Left ventricle myocardium superior (tissue), 1 donor: ENCODE measurements around the gene SSR4. TPM values are rescaled to one million over a fixed set of nuclear protein-coding genes. Genes with fewer than 3 reads are reported as not detected.

Experiments
- ATAC-seq: fragments of 200-7000 bp; cut with Tn5 transposase; one replicate; pipeline ENCODE4 v1.9.1; 2020; ENCODE audit warnings: mild to moderate bottlenecking, moderate library complexity
- DNase-seq: peaks from one replicate; pipeline ENCODE4 v3.0.0-alpha.2; 2020
- intact Hi-C: fragments of 100-400 bp; cut with micrococcal nuclease; formaldehyde crosslinking; loops from one replicate; pipeline ENCODE4 v1.11.0; 2022
- total RNA-seq: library from RNA; stranded (reverse); fragmentation: NEBNext Ultra II Directional; extraction: Animal tissue kit (Norgen Biotek cat#: 25700); gene quantifications from one replicate; pipeline ENCODE4 v1.2.1, GENCODE V29; 2021
- donor health status: DM: no; HTN: yes; CAD: no; lungs with severe emphysema.

Gene SSR4
- total RNA-seq, 1 donor from 2014 or later = 145 TPM

- ATAC-seq (no peak), DNase-seq (no peak)
- intact Hi-C loops = no loop called here
These were observed 26.1 kb downstream of the SSR4 start for GRCh38 chrX:153820601-153821000.

GRCh38 chrX:153821066-153821465 lies 26.6 kb downstream of the SSR4 start:
- DNase-seq (no peak), ATAC-seq (no peak)
- intact Hi-C loops = no loop called here

- DNase-seq = no peak
- intact Hi-C loops = no loop called here
- ATAC-seq = no peak
These were observed 29.9 kb downstream of the SSR4 start for GRCh38 chrX:153824348-153824747.

- ATAC-seq (no peak), DNase-seq (no peak)
- intact Hi-C loops = no loop called here
These were observed 30.6 kb downstream of the SSR4 start for GRCh38 chrX:153825042-153825441.

GRCh38 chrX:153827016-153827415 lies 32.5 kb downstream of the SSR4 start:
- intact Hi-C loops = no loop called here
- DNase-seq = no peak
- no peak for ATAC-seq

- no peak for DNase-seq
- no peak for ATAC-seq
- intact Hi-C loops = no loop called here
These were observed 33.4 kb downstream of the SSR4 start for GRCh38 chrX:153827903-153828302.

GRCh38 chrX:153828308-153828707 lies 33.8 kb downstream of the SSR4 start:
- no peak for ATAC-seq
- intact Hi-C loops = no loop called here
- DNase-seq = no peak

GRCh38 chrX:153828723-153829548 lies 34.5 kb downstream of the SSR4 start:
- DNase-seq (no peak), ATAC-seq (peak; percentile 40)
- intact Hi-C loops = no loop called here

GRCh38 chrX:153829549-153829798 lies 35.0 kb downstream of the SSR4 start:
- ATAC-seq = peak; percentile 20
- intact Hi-C loops = no loop called here

GRCh38 chrX:153829799-153830639 lies 35.6 kb downstream of the SSR4 start, which contains the start of gene PDZD4:
Gene PDZD4, minus strand, starts transcription at chrX:153830544. Its CDS starts 246 bp downstream, at chrX:153830298.
- peak; percentile 21 for ATAC-seq

More at GRCh38 chrX:153829549-153829798, 35.0 kb downstream of the SSR4 start:
- no peak for DNase-seq

GRCh38 chrX:153830640-153831428 lies 36.4 kb downstream of the SSR4 start:
- DNase-seq (no peak), ATAC-seq (no peak)
- intact Hi-C loops = no loop called here

More at GRCh38 chrX:153829799-153830639, 35.6 kb downstream of the SSR4 start, which contains the start of gene PDZD4:
- DNase-seq = no peak
- intact Hi-C loops = no loop called here

- no peak for DNase-seq
- intact Hi-C loops = no loop called here
- no peak for ATAC-seq
These were observed 37.1 kb downstream of the SSR4 start for GRCh38 chrX:153831429-153832150.

- intact Hi-C loops = no loop called here
- ATAC-seq (no peak), DNase-seq (no peak)
These were observed 38.3 kb downstream of the SSR4 start for GRCh38 chrX:153832728-153833127.

GRCh38 chrX:153836921-153837320 lies 42.5 kb downstream of the SSR4 start:
- ATAC-seq (no peak), DNase-seq (no peak)
- intact Hi-C loops = no loop called here

GRCh38 chrX:153844509-153845082 lies 50.1 kb downstream of the SSR4 start:
- intact Hi-C loops = no loop called here
- ATAC-seq (no peak), DNase-seq (no peak)

GRCh38 chrX:153845195-153845594 lies 50.7 kb downstream of the SSR4 start:
- intact Hi-C loops = no loop called here
- DNase-seq (no peak), ATAC-seq (no peak)

- ATAC-seq (no peak), DNase-seq (no peak)
- intact Hi-C loops = no loop called here
These were observed 51.4 kb downstream of the SSR4 start for GRCh38 chrX:153845842-153846241.
